Activated CD4-positive, alpha-beta T cell treated with anti-CD3 and anti-CD28 coated beads, Interleukin-2, amount 10 ng/mL, durations not matched to agents 24 days and 14 days (primary cell): ENCODE results near the gene PF4V1. TPM values are rescaled to one million over a fixed set of nuclear protein-coding genes. Genes with fewer than 3 reads are reported as not detected.
"Not testable (repeated sequence)": the region's sequence is repeated elsewhere in the genome, so short reads cannot be mapped to it uniquely, and the experiment has no call there.

Experiments
- DNase-seq: peaks from one replicate; pipeline ENCODE4 v3.0.0; 2022
- H3K27ac Mint-ChIP-seq: one replicate; pipeline ENCODE4 v1.8.0; 2022; ENCODE audit warnings: mild to moderate bottlenecking, mixed read lengths
- H3K27me3 Mint-ChIP-seq: one replicate; pipeline ENCODE4 v1.8.0; 2022; ENCODE audit warnings: mixed read lengths
- H3K36me3 Mint-ChIP-seq: one replicate; pipeline ENCODE4 v1.8.0; 2022; ENCODE audit warnings: low read depth, mild to moderate bottlenecking, mixed read lengths
- H3K4me1 Mint-ChIP-seq: one replicate; pipeline ENCODE4 v1.8.0; 2021; ENCODE audit warnings: mixed read lengths
- H3K4me3 Mint-ChIP-seq: one replicate; pipeline ENCODE4 v1.8.0; 2022; ENCODE audit warnings: mild to moderate bottlenecking, moderate library complexity, mixed read lengths
- H3K9me3 Mint-ChIP-seq: one replicate; pipeline ENCODE4 v1.8.0; 2021; ENCODE audit warnings: mixed read lengths
- intact Hi-C: fragments of 100-400 bp; cut with micrococcal nuclease; formaldehyde crosslinking; loops from one replicate; pipeline ENCODE4 v1.15.1; 2023
- total RNA-seq: library from RNA; stranded (reverse); gene quantifications from 2 replicates; pipeline ENCODE4 v1.2.3, GENCODE V29; 2022

PF4V1 gene
- total RNA-seq, 1 donor from 2014 or later = not detected

- no peak overlapping the region for H3K4me3 Mint-ChIP-seq
- no peak overlapping the region for H3K27ac Mint-ChIP-seq
- intact Hi-C loops = no loop called here
- H3K36me3 Mint-ChIP-seq = no peaks in the 10 kb centered on the region
- H3K9me3 Mint-ChIP-seq = no peaks in the 10 kb centered on the region
- no peak for DNase-seq
- no peaks in the 10 kb centered on the region for H3K4me1 Mint-ChIP-seq
- H3K27me3 Mint-ChIP-seq = no peaks in the 10 kb centered on the region
Measured at GRCh38 chr4:73895201-73896175, 42.4 kb downstream of the PF4V1 start.

- Mint-ChIP-seq H3K36me3 (no peaks in the 10 kb centered on the region), H3K9me3 (no peaks in the 10 kb centered on the region), H3K4me3 (no peak overlapping the region), H3K27ac (no peak overlapping the region), H3K27me3 (no peaks in the 10 kb centered on the region), H3K4me1 (no peaks in the 10 kb centered on the region)
- intact Hi-C loops = no loop called here
- no peak for DNase-seq
Measured at GRCh38 chr4:73896416-73896815, 43.3 kb downstream of the PF4V1 start.

- no peaks in the 10 kb centered on the region for H3K9me3 Mint-ChIP-seq
- no peaks in the 10 kb centered on the region for H3K4me1 Mint-ChIP-seq
- no peak for DNase-seq
- H3K27ac Mint-ChIP-seq = no peak overlapping the region
- H3K36me3 Mint-ChIP-seq = no peaks in the 10 kb centered on the region
- H3K4me3 Mint-ChIP-seq = no peak overlapping the region
- no peaks in the 10 kb centered on the region for H3K27me3 Mint-ChIP-seq
- intact Hi-C loops = no loop called here
Measured at GRCh38 chr4:73897380-73898136, 44.5 kb downstream of the PF4V1 start.

GRCh38 chr4:73899338-73899737, 46.2 kb downstream of the PF4V1 start:
- H3K27ac Mint-ChIP-seq, H3K27me3 Mint-ChIP-seq, DNase-seq, H3K4me1 Mint-ChIP-seq, H3K36me3 Mint-ChIP-seq, H3K4me3 Mint-ChIP-seq, intact Hi-C loops, H3K9me3 Mint-ChIP-seq: not testable (repeated sequence)

- intact Hi-C loops = no loop called here
- no peaks in the 10 kb centered on the region for H3K36me3 Mint-ChIP-seq
- H3K9me3 Mint-ChIP-seq = no peaks in the 10 kb centered on the region
Measured at GRCh38 chr4:73901031-73901430, 47.9 kb downstream of the PF4V1 start.

GRCh38 chr4:73902038-73902637, 49.0 kb downstream of the PF4V1 start:
- intact Hi-C loops = no loop called here
- Mint-ChIP-seq H3K4me3 (no peak overlapping the region), H3K27ac (no peak overlapping the region), H3K36me3 (no peaks in the 10 kb centered on the region), H3K4me1 (no peaks in the 10 kb centered on the region), H3K27me3 (no peaks in the 10 kb centered on the region), H3K9me3 (no peaks in the 10 kb centered on the region)
- DNase-seq = no peak

More at GRCh38 chr4:73901031-73901430, 47.9 kb downstream of the PF4V1 start:
- H3K27me3 Mint-ChIP-seq = no peaks in the 10 kb centered on the region
- H3K4me3 Mint-ChIP-seq = no peak overlapping the region
- no peak for DNase-seq
- no peak overlapping the region for H3K27ac Mint-ChIP-seq
- no peaks in the 10 kb centered on the region for H3K4me1 Mint-ChIP-seq

- Mint-ChIP-seq H3K36me3 (no peaks in the 10 kb centered on the region), H3K27me3 (no peaks in the 10 kb centered on the region), H3K4me3 (no peak overlapping the region), H3K9me3 (no peaks in the 10 kb centered on the region), H3K27ac (no peak overlapping the region), H3K4me1 (no peaks in the 10 kb centered on the region)
- no peak for DNase-seq
- intact Hi-C loops = no loop called here
Measured at GRCh38 chr4:73902817-73903547, 49.9 kb downstream of the PF4V1 start.

Other genes starting within 250 kb of the PF4V1 start
- not detected in 2 replicates for gene RASSF6, start 232.9 kb upstream of the PF4V1 start, total RNA-seq
- 10.8 and 11.8 TPM in 2 replicates for gene CXCL8, start 112.7 kb upstream of the PF4V1 start, total RNA-seq
- gene CXCL6, start 16.6 kb upstream of the PF4V1 start, total RNA-seq = not detected in 2 replicates
- gene CXCL1, start 16.1 kb downstream of the PF4V1 start, total RNA-seq = not detected in 2 replicates
- not detected in 2 replicates for gene PF4, start 128.7 kb downstream of the PF4V1 start, total RNA-seq
- not detected in 2 replicates for gene PPBP, start 134.9 kb downstream of the PF4V1 start, total RNA-seq
- gene CXCL5, start 145.4 kb downstream of the PF4V1 start, total RNA-seq = not detected in 2 replicates
- not detected in 2 replicates for gene CXCL3, start 185.4 kb downstream of the PF4V1 start, total RNA-seq
- not detected in 2 replicates for gene CXCL2, start 245.9 kb downstream of the PF4V1 start, total RNA-seq